HG03342 (cell line): ENCODE data around the gene PRKCA.
"Not testable (repeated sequence)": the region's sequence is repeated elsewhere in the genome, so short reads cannot be mapped to it uniquely, and the experiment has no call there.

Experiments
- ATAC-seq: cut with Tn5 transposase; IDR thresholded peaks from one replicate; pipeline ENCODE4 v1.9.1; 2021; ENCODE audit warnings: mild to moderate bottlenecking, moderate library complexity; ENCODE audit not compliant: unreplicated experiment

PRKCA gene

DNA sequence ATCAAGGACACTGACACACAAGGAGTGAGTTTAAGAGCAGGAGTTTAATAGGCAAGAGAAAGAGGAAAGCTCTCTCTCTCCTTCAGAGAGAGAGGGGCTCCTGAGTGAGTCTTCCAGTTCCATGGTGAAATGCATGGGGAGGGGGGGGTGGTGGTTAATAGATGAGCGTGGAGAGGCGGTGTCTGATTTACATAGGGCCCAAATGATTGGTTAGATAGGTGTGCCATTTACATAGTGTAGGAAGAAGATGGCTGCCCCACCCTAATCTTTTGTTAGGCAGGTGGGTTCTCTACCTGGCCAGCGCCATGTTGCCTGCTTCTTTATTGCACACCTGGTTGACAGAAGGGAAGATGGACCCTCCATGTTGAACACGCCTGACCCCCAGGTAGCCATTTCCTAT is 282.5 kb downstream of the PRKCA start:
- no peak for ATAC-seq

DNA sequence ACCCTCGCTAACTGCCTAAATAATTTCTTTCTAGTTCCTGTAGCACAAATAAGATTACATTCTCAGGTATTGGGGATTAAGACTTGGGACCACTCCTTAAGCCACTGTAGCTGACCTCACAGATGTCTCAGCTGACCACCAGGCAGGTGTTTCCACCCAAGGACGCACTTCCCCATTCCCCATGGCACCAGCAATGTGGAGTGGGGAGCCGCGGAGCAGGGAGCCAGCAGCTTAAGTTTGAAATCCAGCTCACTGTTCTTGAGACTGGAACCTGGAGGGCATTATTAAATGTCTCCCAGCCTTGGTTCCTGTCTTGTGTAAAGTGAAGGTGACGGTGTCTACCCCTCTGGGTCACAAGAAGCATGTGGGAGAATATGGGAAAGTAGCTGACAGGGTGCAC is 283.1 kb downstream of the PRKCA start:
- no peak for ATAC-seq

DNA sequence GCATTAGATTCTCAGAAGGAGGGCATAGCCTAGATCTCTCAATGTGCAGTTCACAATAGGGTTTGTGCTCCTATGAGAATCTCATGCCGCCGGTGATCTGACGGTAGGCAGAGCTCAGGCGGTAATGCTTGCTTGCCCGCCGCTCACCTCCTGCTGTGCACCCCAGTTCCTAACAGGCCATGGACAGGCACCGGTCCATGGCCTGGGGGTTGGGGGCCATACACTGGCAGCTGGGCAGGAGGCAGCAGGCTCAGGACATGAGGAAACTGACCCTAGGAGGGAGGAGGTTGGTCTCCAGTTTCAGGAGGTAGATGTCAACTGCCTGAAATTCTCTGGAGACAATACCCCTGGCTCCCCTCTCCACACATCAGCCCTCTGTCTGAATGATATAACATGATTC is 287.5 kb downstream of the PRKCA start:
- no peak for ATAC-seq

DNA sequence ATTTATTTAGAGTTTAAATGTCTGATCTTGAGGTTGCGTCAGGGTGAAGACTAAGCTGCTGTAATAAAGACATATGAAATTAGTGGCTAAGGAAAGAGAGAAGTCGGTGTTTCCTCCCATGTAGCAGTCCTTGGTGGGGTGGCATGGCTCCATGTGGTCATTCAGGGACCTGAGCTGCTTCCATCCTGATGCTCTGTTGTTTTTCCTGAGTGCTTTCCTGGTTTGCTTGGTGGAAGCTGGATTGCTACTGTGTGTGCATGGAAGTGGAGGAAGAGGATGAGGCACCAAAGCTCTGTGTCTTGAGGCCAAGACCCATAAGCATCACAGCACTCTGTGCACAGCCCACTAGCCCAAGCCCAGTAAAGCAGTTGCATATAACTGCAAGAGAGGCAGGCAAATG is 290.7 kb downstream of the PRKCA start:
- no peak for ATAC-seq

DNA sequence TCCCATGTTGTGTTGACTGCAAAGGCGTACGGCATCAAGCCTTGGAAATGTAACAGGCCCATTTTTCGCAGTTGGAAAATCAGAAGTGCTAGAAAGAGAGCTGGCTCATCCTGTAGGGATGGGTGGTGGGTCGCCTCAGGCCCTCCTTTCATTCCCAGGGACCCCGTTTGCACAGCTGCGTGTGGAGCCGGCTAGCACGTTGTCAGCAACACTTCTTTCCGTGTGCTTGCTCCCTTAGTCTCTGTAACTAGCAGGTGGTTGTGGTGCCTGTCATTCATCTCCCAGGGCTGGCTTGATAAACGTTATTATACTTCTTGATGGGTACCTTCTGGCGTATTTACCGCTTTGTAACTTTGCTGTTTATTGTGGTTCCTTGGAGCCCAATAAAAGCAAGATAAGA is 293.5 kb downstream of the PRKCA start:
- no peak for ATAC-seq

DNA sequence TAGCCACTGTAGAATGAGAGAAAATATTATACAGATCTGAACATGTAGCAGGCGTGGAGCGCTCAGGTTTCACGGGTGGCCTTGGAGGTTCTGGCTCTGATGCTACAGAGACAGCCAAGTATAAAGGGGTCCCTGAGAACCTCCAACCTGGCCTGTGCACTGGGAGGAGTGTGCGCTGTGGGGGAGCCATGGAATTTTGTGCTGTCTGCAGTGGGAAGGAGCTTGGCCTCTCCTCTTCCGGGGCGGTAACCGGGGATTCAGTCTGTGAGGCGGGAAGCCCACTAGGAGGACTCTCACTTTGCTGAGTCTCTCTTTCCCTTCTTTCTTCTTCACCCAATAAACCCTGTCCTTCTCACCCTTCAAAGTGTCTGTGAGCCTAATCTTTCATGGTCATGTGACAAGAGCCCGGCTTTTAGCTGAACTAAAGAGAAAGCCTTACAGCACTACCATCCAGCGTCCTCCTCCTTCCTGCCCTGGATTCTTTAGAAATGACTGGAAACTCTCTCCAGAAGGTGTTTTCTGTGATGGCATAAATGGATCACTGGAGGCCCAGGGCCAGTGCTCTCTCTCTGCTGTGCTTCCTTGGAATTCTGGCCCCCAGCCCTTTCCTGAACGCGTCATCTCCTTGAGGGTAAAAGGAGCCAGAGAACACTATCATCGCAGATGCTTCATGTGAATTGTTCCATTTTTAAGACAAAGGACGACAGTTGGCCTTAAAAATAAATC is 300.4 kb downstream of the PRKCA start:
- ATAC-seq = no peak

DNA sequence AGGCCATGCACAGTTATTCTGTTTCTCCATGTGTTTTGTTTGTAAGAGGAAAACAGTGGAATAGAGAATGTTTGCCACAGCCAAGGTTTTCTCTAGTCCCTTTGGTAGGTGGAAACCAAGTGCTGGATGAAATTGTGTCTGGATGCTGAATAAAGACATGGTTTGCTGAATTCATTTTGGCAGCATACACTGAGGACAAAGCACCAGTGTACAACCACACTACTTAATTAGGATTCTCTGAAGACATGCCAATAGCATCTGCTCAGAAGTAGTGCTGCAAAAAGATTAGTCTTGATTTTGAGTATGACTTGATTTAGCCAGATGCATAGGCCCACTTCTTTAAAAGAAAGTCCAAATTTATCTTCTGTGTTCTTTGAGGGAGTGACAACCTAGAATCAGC is 302.0 kb downstream of the PRKCA start:
- no peak for ATAC-seq

DNA sequence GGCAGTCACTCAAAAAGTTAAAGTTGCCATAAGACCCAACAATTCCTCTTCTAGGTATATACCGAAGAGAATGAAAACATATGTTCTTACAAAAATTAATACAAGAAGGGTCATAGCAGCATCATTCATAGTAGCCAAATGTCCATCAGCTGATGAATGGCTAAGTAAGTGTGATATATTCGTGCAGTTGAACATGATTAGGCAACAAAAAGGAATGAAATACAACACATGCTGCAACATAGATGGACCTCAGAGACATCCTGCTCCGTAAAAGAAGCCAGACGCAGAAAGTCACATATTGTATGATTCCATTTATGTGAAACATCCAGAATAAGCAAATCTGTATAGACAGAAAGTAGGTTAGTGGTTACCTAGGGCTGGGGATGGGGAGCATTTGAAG is 303.1 kb downstream of the PRKCA start:
- ATAC-seq = no peak

DNA sequence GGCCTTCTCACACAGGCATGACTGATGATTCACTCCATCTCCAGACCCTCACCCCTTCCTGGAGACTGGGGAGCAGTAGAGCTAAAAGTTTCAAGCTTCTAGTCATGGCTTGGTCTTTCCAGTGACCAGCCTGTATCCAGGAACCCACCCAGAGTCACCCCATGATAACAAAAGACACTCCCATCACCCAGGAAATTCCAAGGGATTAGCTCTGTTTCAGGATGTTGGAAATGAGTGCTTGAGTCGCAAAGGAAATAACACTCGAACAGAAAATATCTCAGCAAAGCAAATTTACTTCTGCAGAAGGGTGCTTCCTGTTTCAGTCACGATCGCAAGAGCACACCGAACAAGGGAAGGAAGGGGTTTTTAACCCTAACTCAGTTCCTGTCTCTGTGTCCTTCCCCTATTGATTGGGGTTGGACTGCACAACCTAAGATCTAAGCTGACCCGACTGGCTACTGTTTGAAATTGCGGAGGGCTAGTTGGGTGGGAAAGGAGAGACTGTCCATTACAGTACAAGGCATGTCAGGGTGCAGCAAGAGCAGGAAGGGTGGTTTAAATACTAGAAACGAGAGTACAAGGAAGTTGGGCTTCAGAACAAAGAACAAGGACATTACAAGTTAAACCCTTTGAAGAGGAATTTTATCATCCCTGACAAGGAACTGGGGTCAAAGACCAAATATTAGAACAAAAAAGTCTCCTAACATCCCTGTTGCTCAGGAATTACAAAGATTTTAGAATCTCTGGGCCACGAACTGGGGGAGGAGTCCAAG is 308.1 kb downstream of the PRKCA start:
- ATAC-seq = no peak

DNA sequence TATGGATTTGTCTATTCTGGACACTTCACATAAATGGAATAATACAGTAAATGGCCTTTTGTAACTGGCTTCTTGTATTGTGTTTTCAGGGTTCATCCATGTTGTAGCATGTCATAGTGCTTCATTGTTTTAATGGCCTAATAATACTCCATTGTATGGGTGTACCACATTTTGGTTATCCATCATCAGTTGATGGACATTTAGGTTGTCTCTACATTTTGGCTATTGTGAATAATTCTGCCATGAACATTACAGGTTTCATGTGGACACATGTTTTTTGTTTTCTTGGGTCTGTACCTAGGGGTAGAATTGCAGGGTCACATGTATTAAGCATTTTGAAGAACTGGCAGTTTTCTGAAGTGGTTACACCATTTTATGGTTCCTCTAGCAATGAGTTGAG is 309.0 kb downstream of the PRKCA start:
- ATAC-seq = no peak

DNA sequence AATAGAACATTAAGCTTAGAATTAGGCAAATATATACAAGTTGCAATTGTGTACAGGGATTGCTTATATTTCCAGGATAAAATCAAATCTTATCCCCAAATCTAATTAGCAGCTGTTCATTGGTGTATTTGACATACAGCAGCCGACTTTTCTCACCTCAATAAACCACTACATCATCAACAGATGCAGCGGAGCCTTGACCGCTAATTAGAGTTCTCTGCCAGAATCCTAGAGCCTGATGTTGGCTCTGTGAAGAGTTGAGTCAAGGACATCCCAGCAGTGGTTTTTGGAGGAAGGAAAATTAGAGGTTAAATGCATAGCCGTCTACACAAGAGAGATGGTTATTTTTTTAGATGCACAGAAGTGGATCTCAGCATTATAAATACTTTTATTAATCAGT is 310.6 kb downstream of the PRKCA start:
- ATAC-seq = no peak

DNA sequence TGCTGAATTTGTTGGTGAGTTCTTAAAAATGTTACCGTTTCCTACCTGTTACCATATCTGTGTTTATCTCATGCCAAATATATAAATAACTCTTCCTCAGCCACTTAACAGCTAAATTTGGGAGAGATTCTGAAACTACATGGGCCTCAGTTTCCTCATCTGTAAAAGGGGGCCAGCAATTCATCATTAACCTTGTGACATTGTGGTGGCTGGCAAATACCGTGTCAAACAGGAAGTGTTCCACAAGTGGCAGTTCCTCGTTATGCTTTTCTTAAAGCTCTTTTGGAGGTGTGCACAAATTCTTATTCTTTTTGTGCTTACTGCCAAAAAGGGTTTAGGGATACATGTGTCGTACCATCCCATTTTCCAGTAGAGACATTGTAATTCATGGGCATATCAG is 312.1 kb downstream of the PRKCA start:
- ATAC-seq = no peak

DNA sequence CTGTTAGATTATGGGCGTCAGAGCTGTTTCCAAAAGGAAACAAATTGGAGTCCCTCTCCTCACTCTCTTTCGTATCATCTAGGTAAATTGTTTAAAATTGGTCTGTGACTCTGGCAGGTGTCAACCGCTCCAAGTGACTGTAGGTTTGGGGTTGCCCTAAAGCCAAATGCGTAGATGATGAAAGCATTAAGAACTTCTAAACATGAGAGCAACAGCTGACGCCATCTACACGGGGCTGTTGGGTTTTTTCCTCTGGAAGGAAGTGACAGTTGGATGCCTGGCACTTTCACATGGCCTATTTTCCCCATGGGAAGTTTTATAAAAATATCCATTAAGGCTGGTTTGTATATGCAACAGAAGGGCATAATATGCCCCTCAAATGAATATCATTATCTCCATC is 316.8 kb downstream of the PRKCA start:
- ATAC-seq = no peak

DNA sequence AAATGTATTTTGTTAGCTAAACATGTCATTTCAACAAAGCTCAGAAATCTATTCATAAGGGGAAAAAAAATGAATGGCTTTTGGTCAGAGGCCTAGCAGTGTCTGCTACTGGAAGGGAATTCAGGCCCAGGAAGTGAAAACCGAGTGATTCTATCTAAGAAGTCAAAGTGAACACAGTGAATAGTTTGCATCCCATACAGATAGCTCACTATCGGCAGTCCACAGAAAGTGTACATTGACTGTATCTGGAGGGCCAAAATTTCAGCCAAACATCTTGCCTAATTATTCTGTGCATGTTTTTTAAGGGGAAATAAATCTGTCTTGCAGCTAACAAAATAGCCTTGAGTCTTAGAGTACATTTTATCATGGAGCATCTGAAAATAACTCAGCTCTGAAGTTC is 318.1 kb downstream of the PRKCA start:
- ATAC-seq = no peak

DNA sequence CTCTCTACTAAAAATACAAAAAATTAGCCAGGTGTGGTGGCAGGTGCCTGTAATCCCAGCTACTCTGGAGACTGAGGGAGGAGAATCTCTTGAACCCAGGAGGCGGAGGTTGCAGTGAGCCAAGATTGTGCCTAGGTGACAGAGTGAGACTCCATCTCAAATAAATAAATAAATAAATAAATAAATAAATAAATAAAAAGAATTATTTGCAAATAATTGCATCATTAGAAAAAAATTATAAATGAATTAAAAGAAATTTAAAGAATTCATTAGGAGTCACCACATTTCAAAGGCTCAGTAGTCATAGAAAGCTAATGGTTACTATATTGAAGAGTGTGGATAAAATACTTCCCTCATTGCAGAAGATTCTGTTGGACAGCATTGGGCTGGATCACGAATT is 322.2 kb downstream of the PRKCA start:
- ATAC-seq = not testable (repeated sequence)

DNA sequence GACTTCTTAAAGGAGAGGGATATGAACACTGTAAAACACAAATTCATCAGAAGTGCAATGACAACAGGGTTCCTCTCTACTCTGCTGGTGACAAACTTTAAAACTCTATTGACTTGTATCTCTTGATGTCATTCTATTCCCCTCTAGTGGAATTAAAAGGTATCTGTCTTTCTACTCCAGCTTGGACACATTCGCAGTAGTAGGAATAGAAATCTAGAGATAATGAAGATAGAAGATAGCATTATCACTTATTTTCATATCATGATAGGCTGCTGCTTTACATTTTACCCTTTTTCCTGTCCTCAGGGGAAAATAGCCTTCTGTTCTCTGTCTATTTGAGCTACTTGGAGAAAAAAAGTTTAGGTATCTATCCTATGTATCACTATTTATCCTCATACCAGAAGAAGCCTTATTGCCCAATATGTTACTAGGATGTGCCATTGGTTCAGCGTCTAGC is 322.9 kb downstream of the PRKCA start:
- ATAC-seq = no peak

DNA sequence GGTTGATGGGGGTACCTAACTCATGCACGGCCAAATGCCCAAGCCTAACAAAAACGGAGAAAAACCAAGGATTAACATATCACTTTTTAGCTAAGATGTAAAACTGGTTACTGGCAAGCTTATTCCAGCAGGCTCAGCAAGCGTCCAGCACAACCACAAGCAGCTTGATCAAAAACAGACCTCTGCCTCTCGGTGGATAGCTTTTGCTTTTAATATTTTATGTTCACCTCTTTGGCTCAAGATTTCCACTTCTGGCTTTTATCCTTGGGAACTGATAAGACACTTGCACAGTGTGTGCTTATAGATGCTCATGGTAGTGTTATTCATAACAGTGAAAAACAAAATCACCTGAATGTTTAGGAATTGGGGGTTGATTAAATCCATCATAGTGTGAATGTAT is 325.6 kb downstream of the PRKCA start:
- no peak for ATAC-seq

DNA sequence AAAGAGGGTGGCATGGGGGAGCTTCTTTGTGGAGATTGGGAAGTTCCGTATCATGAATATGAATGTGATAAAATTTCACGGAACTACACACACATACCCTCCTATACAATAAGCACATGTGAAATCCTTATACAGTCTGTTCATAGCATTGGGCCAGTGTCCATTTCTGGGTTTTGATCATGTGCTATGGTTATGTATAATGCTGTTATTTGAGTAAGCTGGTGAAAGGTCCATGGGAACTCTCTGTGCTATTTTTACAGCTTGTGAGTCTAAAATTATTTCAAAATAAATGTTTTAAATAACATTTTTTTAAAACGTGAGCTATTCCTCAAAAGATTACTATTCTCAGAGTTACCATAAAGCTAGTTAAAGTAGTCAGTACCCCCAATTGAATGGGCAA is 327.3 kb downstream of the PRKCA start:
- ATAC-seq = no peak

DNA sequence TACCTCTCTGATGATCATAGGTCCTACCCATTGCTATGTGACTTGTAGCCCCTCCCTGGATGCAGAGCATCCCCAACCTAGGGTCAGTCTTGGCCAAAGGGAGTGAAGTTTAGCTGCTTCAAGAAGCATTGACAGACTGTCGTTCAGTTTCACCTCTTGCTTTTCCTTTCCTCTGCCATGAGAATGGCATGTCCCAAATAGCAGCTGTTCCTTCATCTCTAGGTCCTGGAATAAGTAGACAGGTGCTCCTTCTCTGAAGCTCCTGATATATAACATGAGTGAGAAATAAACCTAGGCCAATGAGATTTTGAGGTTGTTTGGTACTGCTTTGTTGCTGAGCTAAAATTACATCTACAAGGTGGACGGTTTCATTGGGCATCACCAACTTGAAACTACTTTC is 328.0 kb downstream of the PRKCA start:
- ATAC-seq = no peak

DNA sequence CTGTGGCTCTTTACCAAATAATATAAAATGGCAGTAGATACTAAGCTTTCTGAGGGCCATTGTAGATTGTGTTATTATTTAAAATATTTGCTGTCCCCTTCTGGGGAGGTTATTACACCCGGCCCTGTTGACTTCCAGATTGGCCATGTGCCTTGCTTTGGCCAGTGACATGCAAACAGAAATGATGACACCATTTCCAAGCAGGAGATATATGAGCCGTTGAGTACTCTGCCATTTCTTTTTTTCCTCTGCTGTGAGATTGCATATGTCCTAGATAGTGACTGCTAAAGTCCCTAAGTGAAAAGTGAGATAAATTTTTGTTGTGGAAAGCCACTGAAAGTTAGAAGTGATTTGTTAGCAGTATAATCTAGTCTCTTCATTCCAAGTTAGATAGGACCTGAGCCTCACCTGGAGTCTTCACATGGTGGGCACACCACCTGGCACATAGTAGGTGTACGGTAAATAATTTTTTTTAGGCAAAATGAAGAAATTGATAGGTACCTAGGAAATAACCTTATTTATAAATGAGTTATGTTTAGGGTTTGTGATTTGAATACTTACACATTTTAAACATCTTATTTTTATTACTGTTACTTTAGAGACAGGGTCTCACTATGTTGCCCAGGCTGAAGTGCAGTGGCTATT is 328.5 kb downstream of the PRKCA start:
- no peak for ATAC-seq

DNA sequence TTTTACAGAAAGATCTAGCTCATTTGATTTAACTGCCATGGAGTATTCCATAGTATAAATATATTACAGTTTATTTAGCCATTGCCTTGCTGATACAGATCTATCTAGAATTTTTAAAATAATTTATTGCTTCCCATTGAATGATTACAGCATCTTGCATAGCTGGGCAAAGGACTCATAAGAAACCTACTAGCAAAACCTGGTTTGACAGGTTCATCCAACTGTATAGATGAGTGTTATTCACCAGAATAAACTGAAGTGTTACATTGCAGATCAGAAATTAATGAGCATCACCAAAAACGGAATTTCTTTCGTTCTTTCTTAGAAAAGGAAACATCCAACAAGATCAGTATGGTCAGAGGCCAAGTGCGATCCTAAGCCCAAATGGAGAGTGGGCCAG is 330.3 kb downstream of the PRKCA start:
- no peak for ATAC-seq

DNA sequence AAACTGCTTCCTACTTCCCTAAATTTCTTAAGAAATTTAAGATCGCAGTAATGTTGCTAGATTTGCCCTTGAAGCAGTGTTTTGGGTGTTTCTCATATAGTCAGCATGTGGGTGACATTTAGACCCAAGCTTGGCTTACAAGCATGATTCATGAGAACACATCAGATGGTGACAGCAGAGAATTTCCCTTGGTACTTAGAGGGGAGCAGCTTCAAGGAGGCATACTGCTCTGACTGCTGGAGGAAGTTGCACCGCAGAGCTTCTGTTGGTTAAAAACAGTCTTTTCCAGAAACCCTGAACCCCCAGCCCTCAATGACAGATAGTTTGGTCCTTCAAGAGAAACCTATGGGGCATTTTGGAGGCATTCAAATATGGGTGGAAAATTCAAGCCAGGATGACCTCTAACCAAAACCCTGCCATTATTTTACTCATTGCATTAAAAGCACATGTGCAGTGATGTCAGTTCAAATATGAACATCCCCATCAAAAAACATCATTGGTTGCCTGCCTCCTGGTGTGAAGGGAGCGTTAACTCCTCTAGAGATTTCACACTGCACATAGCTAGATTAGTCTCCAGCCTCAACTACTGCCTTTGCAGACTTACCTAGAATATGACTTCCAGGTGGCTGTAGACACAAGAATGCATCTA is 331.0 kb downstream of the PRKCA start:
- no peak for ATAC-seq
